ENCODE data around the gene PDCD1LG2. TPM values are rescaled to one million over a fixed set of nuclear protein-coding genes. Genes with fewer than 3 reads are reported as not detected.

Gene PDCD1LG2
- total and polyA plus RNA-seq, 2 donors = 0.81 to 0.95 TPM

- DNase-seq (ENCODE audit: extremely low spot score) = no peak
- H3K4me3 ChIP-seq (ENCODE audit: low read depth, low read length) = no peak overlapping the region
- no peaks in the 10 kb centered on the region for H3K4me1 ChIP-seq (ENCODE audit: insufficient read depth)
- H3K36me3 ChIP-seq (ENCODE audit: insufficient read depth) = no peaks in the 10 kb centered on the region
- 56% methylated on average over 2 of the region's 2 CpGs for WGBS
- no peak overlapping the region for H3K27ac ChIP-seq (ENCODE audit: low read depth)
These were observed 21.0 kb downstream of the PDCD1LG2 start for GRCh38 chr9:5531101-5531882.

GRCh38 chr9:5532306-5532705 lies 22.0 kb downstream of the PDCD1LG2 start:
- DNase-seq (ENCODE audit: extremely low spot score) = no peak

GRCh38 chr9:5532790-5533189 lies 22.5 kb downstream of the PDCD1LG2 start:
- no peak for DNase-seq (ENCODE audit: extremely low spot score)
- Histone ChIP-seq H3K4me1 (ENCODE audit: insufficient read depth) (no peaks in the 10 kb centered on the region), H3K27ac (ENCODE audit: low read depth) (no peak overlapping the region), H3K4me3 (ENCODE audit: low read depth, low read length) (no peak overlapping the region), H3K36me3 (ENCODE audit: insufficient read depth) (no peaks in the 10 kb centered on the region)
- 77% methylated on average over 5 of the region's 5 CpGs for WGBS

More at GRCh38 chr9:5532306-5532705, 22.0 kb downstream of the PDCD1LG2 start:
- Histone ChIP-seq H3K4me3 (ENCODE audit: low read depth, low read length) (no peak overlapping the region), H3K27ac (ENCODE audit: low read depth) (no peak overlapping the region), H3K4me1 (ENCODE audit: insufficient read depth) (no peaks in the 10 kb centered on the region), H3K36me3 (ENCODE audit: insufficient read depth) (no peaks in the 10 kb centered on the region)
- WGBS = 92% methylated on average over 1 of the region's 1 CpG

- Histone ChIP-seq H3K4me3 (ENCODE audit: low read depth, low read length) (no peak overlapping the region), H3K36me3 (ENCODE audit: insufficient read depth) (no peaks in the 10 kb centered on the region), H3K4me1 (ENCODE audit: insufficient read depth) (no peaks in the 10 kb centered on the region), H3K27ac (ENCODE audit: low read depth) (no peak overlapping the region)
- DNase-seq (ENCODE audit: extremely low spot score) = no peak
- WGBS = 83% methylated on average over 2 of the region's 2 CpGs
These were observed 26.4 kb downstream of the PDCD1LG2 start for GRCh38 chr9:5536684-5537083.

GRCh38 chr9:5543875-5544702 lies 33.8 kb downstream of the PDCD1LG2 start:
- DNase-seq (ENCODE audit: extremely low spot score) = no peak
- no peaks in the 10 kb centered on the region for H3K36me3 ChIP-seq (ENCODE audit: insufficient read depth)
- no peak overlapping the region for H3K4me3 ChIP-seq (ENCODE audit: low read depth, low read length)
- no peaks in the 10 kb centered on the region for H3K4me1 ChIP-seq (ENCODE audit: insufficient read depth)
- 36% methylated on average over 2 of the region's 2 CpGs for WGBS
- no peak overlapping the region for H3K27ac ChIP-seq (ENCODE audit: low read depth)

- Histone ChIP-seq H3K36me3 (ENCODE audit: insufficient read depth) (no peaks in the 10 kb centered on the region), H3K27ac (ENCODE audit: low read depth) (no peak overlapping the region), H3K4me1 (ENCODE audit: insufficient read depth) (no peaks in the 10 kb centered on the region), H3K4me3 (ENCODE audit: low read depth, low read length) (no peak overlapping the region)
- WGBS = 53% methylated on average over 4 of the region's 4 CpGs
- DNase-seq (ENCODE audit: extremely low spot score) = no peak
These were observed 39.6 kb downstream of the PDCD1LG2 start for GRCh38 chr9:5549658-5550650.

GRCh38 chr9:5551368-5552150 lies 41.2 kb downstream of the PDCD1LG2 start:
- Histone ChIP-seq H3K27ac (ENCODE audit: low read depth) (no peak overlapping the region), H3K36me3 (ENCODE audit: insufficient read depth) (no peaks in the 10 kb centered on the region), H3K4me3 (ENCODE audit: low read depth, low read length) (no peak overlapping the region), H3K4me1 (ENCODE audit: insufficient read depth) (no peaks in the 10 kb centered on the region)
- DNase-seq (ENCODE audit: extremely low spot score) = no peak
- 83% methylated on average over 4 of the region's 4 CpGs for WGBS

- H3K4me3 ChIP-seq (ENCODE audit: low read depth, low read length) = no peak overlapping the region
- no peaks in the 10 kb centered on the region for H3K36me3 ChIP-seq (ENCODE audit: insufficient read depth)
- no peaks in the 10 kb centered on the region for H3K4me1 ChIP-seq (ENCODE audit: insufficient read depth)
- no peak overlapping the region for H3K27ac ChIP-seq (ENCODE audit: low read depth)
- no peak for DNase-seq (ENCODE audit: extremely low spot score)
- 92% methylated on average over 3 of the region's 3 CpGs for WGBS
These were observed 42.0 kb downstream of the PDCD1LG2 start for GRCh38 chr9:5552301-5552700.

- no peaks in the 10 kb centered on the region for H3K4me1 ChIP-seq (ENCODE audit: insufficient read depth)
- DNase-seq (ENCODE audit: extremely low spot score) = no peak
- H3K4me3 ChIP-seq (ENCODE audit: low read depth, low read length) = no peak overlapping the region
- H3K27ac ChIP-seq (ENCODE audit: low read depth) = no peak overlapping the region
- 52% methylated on average over 4 of the region's 4 CpGs for WGBS
- no peaks in the 10 kb centered on the region for H3K36me3 ChIP-seq (ENCODE audit: insufficient read depth)
These were observed 42.9 kb downstream of the PDCD1LG2 start for GRCh38 chr9:5553211-5553610.

- no peaks in the 10 kb centered on the region for H3K36me3 ChIP-seq (ENCODE audit: insufficient read depth)
- DNase-seq (ENCODE audit: extremely low spot score) = no peak
- no peak overlapping the region for H3K27ac ChIP-seq (ENCODE audit: low read depth)
- WGBS = 88% methylated on average over 4 of the region's 4 CpGs
- H3K4me1 ChIP-seq (ENCODE audit: insufficient read depth) = no peaks in the 10 kb centered on the region
- no peak overlapping the region for H3K4me3 ChIP-seq (ENCODE audit: low read depth, low read length)
These were observed 43.9 kb downstream of the PDCD1LG2 start for GRCh38 chr9:5554254-5554653.

GRCh38 chr9:5556101-5556705 lies 45.9 kb downstream of the PDCD1LG2 start:
- H3K4me1 ChIP-seq (ENCODE audit: insufficient read depth) = no peaks in the 10 kb centered on the region
- no peak overlapping the region for H3K4me3 ChIP-seq (ENCODE audit: low read depth, low read length)
- H3K27ac ChIP-seq (ENCODE audit: low read depth) = no peak overlapping the region
- no peak for DNase-seq (ENCODE audit: extremely low spot score)
- no peaks in the 10 kb centered on the region for H3K36me3 ChIP-seq (ENCODE audit: insufficient read depth)
- 69% methylated on average over 5 of the region's 5 CpGs for WGBS
